Measurements from ENCODE around the gene NSD1. TPM values are rescaled to one million over a fixed set of nuclear protein-coding genes. Genes with fewer than 3 reads are reported as not detected.

Gene NSD1
- total and polyA plus RNA-seq, 9 of the 15 experiments (the other 6 are each of a cell fraction or from before 2014, with no cell fraction given) = 3.8 to 51.0 (median 24.7) TPM

DNA sequence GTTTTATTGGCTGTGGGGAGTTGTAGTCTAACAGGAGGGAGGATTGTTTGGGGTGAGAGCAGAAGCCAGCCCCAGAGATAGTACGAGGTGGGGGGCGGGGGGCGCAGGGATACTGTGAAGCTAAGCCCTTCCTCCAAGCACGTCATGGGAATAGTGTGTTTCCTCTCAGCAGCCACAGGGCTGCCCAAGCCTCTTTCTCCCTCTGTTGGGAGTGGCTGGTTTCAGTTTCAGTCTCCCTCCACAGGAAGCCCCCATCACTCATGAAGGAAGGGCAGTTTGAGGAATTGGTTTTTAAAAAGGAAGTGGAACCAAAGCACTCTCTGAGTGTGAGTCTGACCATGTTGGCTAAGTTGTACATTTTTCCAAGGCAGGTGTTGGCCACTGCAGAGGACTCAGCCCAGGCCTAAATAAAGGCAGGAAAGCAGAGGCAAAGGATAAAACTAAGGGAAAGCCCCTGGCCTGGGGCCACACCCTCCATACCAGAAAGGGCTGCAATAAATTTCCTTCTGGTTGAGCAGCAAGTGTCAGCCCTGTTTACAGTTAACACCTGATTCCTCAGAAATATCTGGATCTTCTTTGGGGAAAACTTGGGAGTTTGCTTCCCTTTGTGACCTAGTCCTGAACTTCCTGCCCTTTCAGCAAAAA lies 166.8 kb downstream of the NSD1 start (continued):
- TF ChIP-seq, protein P1, sequence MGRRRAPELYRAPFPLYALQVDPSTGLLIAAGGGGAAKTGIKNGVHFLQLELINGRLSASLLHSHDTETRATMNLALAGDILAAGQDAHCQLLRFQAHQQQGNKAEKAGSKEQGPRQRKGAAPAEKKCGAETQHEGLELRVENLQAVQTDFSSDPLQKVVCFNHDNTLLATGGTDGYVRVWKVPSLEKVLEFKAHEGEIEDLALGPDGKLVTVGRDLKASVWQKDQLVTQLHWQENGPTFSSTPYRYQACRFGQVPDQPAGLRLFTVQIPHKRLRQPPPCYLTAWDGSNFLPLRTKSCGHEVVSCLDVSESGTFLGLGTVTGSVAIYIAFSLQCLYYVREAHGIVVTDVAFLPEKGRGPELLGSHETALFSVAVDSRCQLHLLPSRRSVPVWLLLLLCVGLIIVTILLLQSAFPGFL (CRISPR knock-in tag; IDR thresholded peaks at IDR 0.05) = no peak
- TF ChIP-seq PHB2 (IDR thresholded peaks at IDR 0.05; ENCODE audit: low read depth) (no peak), HSF4 (CRISPR knock-in tag; IDR thresholded peaks at IDR 0.05; ENCODE audit: borderline replicate concordance) (no peak), HCFC1 (IDR thresholded peaks at IDR 0.05; ENCODE audit: low read depth, low read length) (no peak; the same call in 1 of the 2 replicates), HDAC3 (IDR thresholded peaks at IDR 0.05; ENCODE audit: borderline replicate concordance, partially characterized antibody) (no peak), FOXK1 (CRISPR knock-in tag; IDR thresholded peaks at IDR 0.05; ENCODE audit: borderline replicate concordance) (no peak), ZNF174 (CRISPR knock-in tag; IDR thresholded peaks at IDR 0.05) (no peak), TBP (optimal IDR thresholded peaks at IDR 0.05; ENCODE audit: low read depth, low read length) (no peak), ZNF436 (CRISPR knock-in tag; IDR thresholded peaks at IDR 0.05) (no peak), NFE2L1 (tag; IDR thresholded peaks at IDR 0.05; ENCODE audit: borderline replicate concordance, low read depth) (no peak), ZNF274 (IDR thresholded peaks at IDR 0.05; ENCODE audit: borderline replicate concordance, low read depth, low read length) (no peak), SRSF1 (IDR thresholded peaks at IDR 0.05; ENCODE audit: low read depth, low read length) (no peak), NFRKB (IDR thresholded peaks at IDR 0.05; ENCODE audit: low read depth) (no peak)
- TF ChIP-seq, protein P2, sequence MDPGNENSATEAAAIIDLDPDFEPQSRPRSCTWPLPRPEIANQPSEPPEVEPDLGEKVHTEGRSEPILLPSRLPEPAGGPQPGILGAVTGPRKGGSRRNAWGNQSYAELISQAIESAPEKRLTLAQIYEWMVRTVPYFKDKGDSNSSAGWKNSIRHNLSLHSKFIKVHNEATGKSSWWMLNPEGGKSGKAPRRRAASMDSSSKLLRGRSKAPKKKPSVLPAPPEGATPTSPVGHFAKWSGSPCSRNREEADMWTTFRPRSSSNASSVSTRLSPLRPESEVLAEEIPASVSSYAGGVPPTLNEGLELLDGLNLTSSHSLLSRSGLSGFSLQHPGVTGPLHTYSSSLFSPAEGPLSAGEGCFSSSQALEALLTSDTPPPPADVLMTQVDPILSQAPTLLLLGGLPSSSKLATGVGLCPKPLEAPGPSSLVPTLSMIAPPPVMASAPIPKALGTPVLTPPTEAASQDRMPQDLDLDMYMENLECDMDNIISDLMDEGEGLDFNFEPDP (CRISPR knock-in tag; IDR thresholded peaks at IDR 0.05) = no peak
- TF ChIP-seq, protein P3, sequence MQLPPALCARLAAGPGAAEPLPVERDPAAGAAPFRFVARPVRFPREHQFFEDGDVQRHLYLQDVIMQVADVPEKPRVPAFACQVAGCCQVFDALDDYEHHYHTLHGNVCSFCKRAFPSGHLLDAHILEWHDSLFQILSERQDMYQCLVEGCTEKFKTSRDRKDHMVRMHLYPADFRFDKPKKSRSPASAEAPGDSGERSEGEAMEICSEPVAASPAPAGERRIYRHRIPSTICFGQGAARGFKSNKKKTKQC (CRISPR knock-in tag; IDR thresholded peaks at IDR 0.05) = no peak
- TF ChIP-seq, protein P4, sequence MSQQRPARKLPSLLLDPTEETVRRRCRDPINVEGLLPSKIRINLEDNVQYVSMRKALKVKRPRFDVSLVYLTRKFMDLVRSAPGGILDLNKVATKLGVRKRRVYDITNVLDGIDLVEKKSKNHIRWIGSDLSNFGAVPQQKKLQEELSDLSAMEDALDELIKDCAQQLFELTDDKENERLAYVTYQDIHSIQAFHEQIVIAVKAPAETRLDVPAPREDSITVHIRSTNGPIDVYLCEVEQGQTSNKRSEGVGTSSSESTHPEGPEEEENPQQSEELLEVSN (IDR thresholded peaks at IDR 0.05; ENCODE audit: borderline replicate concordance in 1 of 2, extremely low read depth in 1 of 2, insufficient read depth in 1 of 2, insufficient read length in 1 of 2, low read depth in 1 of 2, low read length in 1 of 2, poor library complexity in 1 of 2, severe bottlenecking in 1 of 2) = no peak
- TF ChIP-seq, protein P5, sequence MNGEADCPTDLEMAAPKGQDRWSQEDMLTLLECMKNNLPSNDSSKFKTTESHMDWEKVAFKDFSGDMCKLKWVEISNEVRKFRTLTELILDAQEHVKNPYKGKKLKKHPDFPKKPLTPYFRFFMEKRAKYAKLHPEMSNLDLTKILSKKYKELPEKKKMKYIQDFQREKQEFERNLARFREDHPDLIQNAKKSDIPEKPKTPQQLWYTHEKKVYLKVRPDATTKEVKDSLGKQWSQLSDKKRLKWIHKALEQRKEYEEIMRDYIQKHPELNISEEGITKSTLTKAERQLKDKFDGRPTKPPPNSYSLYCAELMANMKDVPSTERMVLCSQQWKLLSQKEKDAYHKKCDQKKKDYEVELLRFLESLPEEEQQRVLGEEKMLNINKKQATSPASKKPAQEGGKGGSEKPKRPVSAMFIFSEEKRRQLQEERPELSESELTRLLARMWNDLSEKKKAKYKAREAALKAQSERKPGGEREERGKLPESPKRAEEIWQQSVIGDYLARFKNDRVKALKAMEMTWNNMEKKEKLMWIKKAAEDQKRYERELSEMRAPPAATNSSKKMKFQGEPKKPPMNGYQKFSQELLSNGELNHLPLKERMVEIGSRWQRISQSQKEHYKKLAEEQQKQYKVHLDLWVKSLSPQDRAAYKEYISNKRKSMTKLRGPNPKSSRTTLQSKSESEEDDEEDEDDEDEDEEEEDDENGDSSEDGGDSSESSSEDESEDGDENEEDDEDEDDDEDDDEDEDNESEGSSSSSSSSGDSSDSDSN (IDR thresholded peaks at IDR 0.05; ENCODE audit: borderline replicate concordance in 1 of 2, low read depth in 2 of 2, low read length in 2 of 2) = no peak

Data from K562 (cell line).